Globus pallidus (tissue), 1 donor: ENCODE results near the gene SCYGR4.
A peak's percentile ranks its signal among the peaks of the same experiment; 100 is the strongest.
"Not testable (repeated sequence)": the region's sequence is repeated elsewhere in the genome, so short reads cannot be mapped to it uniquely, and the experiment has no call there.

Experiments
- DNase-seq: peaks from one replicate; pipeline ENCODE4 v3.0.0-alpha.2; 2015; ENCODE audit warnings: low spot score

Gene SCYGR4, protein sequence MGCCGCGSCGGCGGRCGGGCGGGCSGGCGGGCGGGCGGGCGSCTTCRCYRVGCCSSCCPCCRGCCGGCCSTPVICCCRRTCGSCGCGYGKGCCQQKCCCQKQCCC

DNA sequence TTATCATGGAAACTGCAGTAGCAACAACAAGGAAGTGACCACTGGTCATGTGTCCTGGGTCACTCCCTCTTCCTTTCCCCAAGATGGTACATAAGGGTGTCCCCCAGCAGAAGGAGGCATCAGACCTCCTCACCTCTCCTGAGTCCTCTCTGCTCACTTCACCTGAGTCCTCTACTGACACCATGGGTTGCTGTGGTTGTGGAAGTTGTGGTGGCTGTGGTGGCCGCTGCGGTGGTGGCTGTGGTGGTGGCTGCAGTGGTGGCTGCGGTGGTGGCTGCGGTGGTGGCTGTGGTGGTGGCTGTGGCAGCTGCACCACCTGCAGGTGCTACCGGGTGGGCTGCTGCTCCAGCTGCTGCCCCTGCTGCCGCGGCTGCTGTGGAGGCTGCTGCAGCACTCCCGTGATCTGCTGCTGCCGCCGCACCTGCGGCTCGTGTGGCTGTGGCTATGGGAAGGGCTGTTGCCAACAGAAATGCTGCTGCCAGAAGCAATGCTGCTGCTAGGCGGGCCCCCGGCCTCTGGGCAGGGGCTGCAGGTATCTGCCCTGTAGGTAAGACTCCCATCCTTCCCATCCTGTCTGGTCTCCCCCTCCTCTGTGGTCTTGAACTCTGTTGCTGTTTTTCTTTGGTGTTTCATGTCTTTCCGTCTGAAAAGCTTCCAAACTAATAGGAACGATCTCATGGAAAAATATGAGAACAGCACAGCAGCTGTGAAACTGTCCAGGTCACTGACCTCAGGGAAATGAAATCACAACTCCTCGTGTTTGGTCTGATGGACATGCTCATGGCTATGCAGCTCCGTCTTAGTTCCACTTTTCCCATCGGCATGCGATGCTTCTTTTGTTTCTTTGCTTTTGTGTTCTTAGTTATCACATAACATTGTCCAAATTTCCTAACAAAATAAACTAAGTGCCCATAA is at the start of gene SCYGR4:
SCYGR4 (plus strand) TSS at position 183 of the 915 bp plus-strand sequence; CDS start at position 183, 0 bp downstream.
- no peak for DNase-seq

DNA sequence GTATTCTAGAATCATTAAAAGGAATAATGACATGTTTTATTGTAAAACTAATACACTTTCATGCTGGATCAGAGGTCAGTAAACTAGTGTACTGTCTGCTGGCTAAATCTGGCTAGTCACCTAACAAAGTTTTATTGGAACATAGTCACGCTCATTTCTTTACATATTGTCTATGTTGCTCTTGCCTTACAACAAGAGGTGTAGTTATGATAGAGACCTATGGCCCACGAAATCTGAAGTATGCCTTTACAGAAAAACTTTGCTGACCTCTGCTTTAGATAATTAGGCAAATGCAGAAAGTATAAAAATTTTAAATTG is 48.5 kb upstream of the SCYGR4 start:
- DNase-seq: no peak

DNA sequence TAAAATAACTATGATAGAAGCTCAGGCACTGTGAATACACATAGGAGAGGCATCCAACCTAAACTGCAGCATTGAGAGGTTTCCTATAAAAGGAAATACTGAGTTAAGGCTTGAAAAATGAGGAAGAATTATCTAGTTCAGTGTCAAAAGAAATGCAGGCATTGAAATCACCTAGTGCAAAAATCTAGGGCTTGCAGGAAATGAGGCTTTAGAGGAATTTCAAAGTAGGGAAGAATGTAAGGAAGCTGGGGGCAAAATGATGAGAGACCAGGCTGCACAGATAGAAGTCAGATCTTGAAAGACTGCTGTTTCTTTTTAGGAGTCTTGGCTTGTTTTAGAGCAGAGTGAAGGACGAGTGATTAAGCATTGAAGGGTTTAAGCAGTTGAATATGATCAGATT is 46.7 kb upstream of the SCYGR4 start:
- DNase-seq: no peak

DNA sequence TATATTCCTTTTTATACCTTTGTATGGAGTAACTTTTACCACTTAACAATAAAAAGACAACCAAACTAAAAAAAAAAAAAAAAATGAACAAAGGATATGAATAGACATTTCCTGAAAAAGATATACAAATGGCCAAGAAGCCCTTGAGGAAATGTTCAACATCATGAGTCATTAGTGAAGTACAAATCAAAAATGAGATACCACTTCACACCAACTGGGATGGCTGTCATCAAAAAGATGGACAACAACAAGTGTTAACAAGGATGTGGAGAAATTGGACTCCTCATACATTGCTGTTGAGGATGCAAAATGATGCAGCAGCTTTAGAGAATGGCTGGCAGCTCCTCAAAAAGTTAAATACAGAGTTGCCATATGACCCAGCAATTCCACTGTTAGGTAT is 41.2 kb upstream of the SCYGR4 start:
- no peak for DNase-seq

DNA sequence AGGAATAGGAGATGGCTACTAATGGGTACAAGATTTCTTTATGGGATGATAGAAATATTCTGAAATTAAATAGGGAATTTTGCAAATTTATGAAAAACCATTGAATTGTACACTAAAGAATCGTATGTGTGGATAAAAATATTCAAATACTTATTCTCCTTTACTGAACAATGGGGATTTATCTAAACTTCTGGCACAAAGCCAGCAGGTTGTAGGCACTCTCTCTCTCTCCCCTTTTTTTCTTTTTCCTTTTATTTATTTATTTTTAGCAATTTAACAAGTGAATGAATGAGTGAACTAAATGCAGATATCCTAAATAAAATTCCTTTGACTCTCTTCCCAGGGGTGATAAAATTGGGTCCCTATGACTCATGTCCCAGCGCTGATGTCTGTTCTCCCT is 40.5 kb upstream of the SCYGR4 start:
- no peak for DNase-seq

DNA sequence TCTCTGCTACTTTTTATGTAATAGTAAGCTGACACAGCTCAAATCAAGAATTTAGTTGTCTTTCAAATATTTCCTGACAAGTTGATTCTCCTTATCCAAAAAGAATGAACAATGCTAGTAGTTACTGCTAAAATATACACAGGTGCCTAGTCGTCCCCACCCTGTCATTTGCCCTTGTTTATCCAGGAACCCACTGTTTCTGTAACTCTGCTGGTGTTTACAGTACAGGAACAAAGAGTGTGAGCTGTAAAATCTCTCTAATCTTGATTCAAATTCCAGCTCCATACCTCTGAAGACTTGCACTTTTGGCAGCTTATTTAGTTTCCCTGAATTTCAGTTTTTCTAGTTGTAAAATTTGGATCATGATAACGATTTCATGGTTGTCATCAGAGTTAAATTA is 39.7 kb upstream of the SCYGR4 start:
- no peak for DNase-seq

DNA sequence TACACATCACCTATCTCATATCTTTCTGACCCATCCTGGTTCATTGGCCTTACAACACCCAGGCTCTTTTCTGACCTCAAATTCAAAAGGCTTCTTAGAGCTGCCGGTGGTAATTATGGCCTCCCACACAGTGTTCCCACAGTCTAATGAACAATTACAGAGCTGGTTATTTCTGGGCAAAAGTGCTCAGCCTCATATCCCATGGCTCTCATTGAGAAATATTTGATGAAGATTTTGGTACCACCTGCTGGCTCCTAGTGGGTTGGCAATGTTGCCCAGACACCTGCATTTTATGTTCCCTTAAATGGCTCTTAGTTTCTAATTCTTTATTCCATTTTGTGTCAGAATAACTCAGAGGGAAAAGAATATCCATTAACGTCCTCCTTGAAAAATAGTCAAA is 38.7 kb upstream of the SCYGR4 start:
- no peak for DNase-seq

DNA sequence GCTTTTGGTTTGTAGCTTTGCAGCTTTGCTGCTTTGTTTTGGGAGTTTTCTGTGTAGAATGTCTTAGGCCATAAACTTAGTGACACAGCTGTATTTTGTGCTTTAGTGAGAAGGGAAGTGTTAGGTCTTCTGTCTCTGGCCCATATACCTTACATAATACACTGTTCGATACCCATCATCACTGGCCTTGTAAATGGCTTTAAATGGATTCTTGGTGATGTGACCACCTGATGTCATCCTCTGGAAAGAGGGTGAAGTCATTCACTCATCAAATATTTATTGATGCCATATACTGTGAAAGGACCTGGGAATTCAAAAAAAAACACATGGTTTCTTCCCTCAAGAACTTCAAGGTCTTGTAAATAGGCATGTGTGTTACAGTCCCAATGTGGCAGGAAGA is 37.5 kb upstream of the SCYGR4 start:
- no peak for DNase-seq

DNA sequence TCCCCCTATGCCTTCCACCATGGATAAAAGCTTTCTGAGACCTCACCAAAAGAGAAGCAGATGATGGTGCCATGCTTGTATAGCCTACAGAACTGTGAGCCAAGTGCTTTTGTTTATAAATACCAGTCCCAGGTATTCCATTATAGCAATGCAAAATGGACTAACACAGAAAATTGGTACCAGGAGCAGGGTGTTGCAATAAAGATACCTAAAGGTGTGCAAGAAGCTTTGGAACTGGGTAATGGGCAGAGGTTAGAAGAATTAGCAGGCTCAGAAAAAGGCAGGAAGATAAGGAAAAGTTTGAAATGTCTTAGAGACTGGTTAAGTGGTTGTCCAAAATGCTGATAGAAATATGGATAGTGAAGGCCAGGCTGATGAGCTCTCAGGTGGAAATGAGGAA is 34.9 kb upstream of the SCYGR4 start:
- DNase-seq: no peak

DNA sequence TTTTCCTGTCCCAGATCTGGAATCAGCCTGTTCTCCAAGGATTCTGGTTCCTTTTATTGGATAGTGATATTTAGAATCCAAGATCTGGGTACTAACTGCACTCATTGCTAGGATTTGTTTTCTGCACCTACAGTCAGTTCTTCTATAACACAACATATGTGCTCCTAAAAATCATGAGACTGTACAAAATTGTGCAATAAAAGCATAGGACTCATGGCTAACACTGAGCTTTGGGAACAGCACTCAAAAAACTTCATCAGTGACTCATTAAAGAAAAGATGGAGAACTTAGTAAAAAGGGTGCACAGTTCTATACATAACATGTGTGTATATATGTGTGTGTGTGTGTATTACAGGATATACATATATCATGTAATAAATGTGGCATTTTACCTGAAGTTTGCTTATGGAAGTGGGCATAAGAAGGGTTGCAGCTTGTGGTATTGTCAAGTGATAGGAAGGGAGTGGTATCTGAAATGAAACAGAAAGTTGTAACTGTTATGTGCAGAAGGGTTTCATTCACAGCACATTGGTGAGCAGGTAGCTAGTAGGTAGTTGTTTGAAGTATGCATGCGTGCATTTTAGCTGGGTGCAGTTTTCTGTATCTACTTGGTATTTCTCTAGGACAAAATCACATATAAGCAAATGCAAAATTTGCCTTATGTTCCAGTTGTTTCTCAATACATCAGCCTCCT is 24.5 kb upstream of the SCYGR4 start:
- DNase-seq: no peak

DNA sequence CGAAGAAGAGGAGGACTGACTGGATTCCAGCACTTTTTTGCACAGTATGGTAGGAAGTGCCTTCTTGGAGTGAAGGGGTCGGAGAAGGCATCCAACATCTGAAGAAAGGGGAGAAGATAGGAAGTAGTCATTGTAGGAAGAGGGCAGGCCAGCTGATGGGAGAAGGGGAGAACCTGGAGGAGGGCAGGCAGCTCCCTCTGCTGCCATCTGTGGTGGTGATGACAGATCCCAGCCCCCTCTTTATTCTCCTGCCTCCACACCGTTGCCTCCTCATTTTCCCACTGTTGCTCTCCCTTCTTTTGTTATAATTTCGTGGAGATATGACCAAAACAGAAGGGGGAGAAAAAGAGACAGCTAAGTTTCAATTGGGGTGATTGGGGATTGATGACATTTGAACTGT is 21.5 kb upstream of the SCYGR4 start:
- no peak for DNase-seq

DNA sequence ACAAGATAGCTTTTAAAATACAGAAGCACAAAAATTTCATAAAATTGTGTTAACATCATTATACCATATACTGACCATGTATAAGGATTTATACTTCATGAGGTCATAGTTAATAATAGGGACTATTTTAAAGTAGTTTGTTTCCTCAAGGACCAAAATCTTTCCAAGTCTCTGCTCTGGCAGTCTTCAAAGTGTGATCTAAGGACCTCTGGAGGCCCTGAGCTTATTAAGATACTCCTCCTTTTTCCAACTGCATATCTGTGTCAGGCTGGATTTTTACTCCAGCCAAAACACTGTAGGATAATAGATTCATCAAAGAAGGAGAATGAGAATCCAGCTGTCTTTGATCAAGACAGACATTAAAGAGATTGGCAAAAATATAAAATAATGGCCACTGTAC is 20.3 kb upstream of the SCYGR4 start:
- no peak for DNase-seq

DNA sequence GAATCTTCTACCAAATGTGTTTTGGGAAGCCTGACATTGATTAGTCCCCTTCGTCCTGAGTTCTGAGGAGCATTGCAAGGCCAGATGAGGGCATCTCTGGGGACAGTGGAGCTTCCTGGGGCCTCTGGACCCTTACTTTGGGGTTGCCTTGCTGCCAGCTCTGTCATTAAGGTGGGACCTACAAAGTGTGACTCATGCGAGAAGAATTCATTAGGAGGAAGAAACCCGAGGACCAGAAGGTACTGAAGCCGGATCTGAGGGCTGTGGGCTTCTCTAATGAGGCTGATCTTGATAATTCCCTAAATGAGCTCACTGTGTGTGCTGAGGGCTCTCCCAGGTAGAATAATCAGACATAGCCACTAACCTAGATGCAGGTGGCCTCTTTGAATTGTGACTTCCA is 19.3 kb upstream of the SCYGR4 start:
- no peak for DNase-seq

DNA sequence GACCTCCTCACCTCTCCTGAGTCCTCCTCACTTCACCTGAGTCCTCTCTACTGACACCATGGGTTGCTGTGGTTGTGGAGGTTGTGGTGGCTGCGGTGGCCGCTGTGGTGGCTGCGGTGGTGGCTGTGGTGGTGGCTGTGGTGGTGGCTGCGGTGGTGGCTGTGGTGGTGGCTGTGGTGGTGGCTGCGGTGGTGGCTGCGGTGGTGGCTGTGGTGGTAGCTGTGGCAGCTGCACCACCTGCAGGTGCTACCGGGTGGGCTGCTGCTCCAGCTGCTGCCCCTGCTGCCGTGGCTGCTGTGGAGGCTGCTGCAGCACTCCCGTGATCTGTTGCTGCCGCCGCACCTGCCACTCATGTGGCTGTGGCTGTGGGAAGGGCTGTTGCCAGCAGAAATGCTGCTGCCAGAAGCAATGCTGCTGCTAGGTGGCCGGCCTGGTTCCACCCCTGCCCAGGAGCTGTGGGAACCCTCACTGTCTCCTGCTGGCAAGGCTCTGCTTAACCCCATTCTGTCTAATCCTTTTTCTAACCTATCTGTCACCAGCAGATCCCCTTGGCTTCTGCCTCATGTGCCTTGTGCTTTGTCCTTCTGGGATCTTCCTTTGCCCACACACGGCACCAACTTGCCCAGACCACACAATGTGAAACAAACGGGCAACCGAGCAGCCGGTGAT is 18.3 kb upstream of the SCYGR4 start, which contains the start of gene SCYGR2:
SCYGR2 (plus strand) TSS at position 59 of the 669 bp plus-strand sequence; CDS start at position 59, 0 bp downstream.
- DNase-seq: not testable (repeated sequence)

DNA sequence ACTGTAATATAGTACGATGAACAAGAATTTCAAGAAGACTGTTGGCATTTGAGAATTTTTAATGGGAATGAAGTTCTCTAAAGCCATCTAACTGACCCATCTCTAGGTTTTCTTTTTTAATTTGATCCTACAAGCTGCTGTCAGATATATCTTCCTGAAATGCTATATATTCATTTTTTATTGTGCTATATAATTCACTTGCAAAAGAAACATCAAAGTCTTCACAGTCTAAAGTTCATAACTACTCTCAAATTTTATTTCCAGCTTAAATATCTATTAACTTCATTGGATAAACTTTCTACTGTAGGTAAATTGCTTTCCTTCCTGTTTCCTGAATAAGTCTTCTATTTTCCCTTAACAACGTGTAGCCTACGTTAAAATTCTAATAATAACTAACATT is 14.9 kb upstream of the SCYGR4 start:
- no peak for DNase-seq

DNA sequence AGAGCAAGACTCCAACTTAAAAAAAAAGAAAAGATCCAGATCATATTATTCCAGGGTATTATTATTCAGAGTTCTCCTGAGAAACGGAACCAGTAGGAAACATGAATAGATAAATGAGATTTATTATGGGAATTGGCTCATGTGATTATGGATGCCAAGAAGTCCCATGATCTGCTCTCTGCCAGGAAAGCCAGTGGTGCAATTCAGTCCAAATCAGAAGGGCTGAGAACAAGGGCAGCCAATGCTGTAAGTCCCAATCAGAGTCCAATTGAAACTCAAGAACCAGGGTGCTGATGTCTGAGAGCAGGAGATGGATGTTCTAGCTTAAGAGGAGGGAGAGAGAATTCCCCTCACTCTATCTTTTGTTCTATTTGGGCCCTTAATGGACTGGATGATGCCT is 10.8 kb upstream of the SCYGR4 start:
- DNase-seq: no peak

DNA sequence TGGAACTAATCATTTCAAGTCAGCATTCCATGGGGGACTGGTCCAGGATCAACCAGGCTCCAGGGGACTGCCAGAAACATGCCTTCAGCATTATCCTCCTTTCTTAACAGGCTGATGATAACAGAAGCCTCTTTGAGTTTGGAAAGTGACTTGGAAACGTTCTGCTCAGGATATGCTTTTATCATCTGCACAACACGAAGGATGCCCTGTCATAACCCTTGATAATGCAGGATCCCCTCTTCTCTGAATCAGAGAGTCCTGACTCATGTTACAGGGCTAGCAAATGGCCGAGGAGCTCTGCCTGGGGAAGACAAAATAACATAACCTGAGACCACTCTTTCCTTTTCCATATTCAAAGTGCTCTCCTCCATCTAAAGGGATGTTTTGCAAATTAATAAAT is 9.4 kb upstream of the SCYGR4 start:
- no peak for DNase-seq

DNA sequence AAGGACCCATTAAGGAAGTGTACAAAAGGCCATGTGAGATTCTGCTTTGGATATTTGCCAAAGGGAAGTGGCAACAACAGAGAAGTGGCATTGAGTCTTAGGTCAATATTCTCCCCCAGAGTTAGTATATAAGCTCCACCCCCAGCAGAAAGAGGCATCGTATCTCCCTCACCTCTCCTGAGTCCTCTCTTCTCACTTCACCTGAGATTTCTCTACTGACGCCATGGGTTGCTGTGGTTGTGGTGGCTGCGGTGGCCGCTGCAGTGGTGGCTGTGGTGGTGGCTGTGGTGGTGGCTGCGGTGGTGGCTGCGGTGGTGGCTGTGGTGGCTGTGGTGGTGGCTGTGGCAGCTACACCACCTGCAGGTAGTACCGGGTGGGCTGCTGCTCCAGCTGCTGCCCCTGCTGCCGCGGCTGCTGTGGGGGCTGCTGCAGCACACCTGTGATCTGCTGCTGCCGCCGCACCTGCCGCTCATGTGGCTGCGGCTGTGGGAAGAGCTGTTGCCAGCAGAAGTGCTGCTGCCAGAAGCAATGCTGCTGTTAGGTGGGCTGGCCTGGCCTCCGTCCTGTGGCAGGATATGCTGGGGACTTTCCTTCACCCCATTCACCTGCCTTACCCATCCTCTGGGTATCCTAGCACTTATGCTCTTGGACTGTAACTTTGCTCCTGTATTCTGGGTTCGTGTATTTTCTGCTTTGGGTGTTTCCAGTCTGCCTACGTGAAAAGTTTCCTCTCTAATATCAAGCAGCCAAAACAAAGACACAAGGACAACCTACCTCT is 8.5 kb upstream of the SCYGR4 start:
- DNase-seq: peak; percentile 37

DNA sequence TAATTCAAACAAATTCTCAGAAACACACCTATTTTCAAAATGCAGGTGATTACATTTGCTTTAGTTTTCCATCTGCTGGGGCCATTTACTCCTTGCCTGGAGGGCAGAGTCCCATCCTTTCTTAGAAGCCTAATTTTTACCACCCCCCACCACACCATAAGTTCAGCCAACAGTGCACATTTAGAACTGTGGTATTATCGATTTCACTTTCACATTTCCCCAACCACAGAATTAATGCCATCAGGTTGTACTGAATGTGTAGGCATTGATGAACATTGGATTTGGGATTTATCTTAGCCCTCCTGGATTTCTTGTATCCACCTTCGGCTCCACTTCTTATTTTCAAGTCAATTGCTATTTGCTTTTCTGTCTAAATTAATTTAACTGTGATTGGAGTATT is 7.2 kb upstream of the SCYGR4 start:
- no peak for DNase-seq

DNA sequence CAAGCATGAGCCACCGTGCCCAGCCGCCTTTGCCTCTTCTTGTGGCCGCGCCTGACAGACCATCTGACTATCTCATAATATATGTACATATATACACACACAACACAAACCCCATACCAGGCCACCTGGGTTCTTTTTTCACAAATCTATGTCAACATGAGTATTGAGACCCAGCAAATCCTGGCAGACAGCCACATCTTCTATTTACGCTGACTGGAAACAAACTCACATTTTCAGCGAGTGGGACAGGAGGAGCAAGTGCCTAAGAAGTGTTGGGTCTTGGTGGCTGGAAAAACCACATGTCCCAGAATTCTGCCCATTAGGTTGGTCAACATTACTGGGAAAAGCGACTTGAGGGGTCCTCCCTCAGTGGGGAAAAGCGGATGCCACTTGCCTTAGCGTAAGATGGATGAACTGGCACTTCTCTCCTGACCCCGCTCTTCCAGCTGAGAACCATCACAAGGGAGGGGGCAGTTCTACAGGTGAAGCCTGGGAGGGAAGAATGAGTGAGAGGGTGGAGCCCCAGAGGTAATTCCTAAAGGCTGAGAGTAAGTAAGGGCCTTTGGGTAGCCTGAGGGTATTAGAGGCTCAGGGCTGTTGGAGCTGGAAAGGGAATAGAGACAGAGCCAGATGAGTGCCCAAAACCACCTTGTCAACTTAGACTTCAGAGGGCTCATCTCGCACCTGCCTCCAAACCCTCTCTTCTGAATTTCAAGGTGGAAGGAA is 4.6 kb upstream of the SCYGR4 start:
- DNase-seq: no peak

DNA sequence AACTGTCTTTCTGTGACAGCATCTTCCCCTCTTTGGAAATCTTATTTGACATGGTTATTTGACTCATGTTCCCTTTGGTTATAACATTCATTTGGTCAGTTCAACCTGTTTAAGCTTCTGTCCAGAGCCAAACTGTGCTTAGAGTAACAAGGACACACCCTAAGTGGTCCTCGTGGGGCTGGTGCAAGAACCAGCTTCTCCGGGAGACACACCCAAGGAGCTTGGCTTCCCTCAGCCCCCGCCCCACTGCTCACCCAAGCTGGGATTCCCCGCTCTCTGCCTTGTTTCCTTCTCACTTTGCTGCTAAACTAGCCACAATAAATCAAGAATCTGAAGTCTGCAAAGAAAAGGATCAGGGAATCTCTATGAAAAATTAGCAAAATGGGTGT is 4.0 kb upstream of the SCYGR4 start:
- no peak for DNase-seq
